Lower leg skin (tissue), 3 donors: ENCODE data around the gene C1orf226.

Source experiments
- CTCF ChIP-seq, 3 donors: fragments of 450-650 bp; IDR thresholded peaks; one replicate each; pipeline ENCODE4 v1.5.1; 2016; ENCODE audit warnings: antibody characterized with exemption in 3 of 3, mild to moderate bottlenecking in 3 of 3, moderate library complexity in 2 of 3
- POLR2A ChIP-seq, 2 donors: fragments of 450-650 bp; IDR thresholded peaks; one replicate each; pipeline ENCODE4 v1.6.1; 2016 to 2017; ENCODE audit warnings: antibody characterized with exemption in 2 of 2, mild to moderate bottlenecking in 1 of 2, moderate library complexity in 1 of 2

GRCh38 chr1:162397943-162398560, 16.5 kb downstream of the C1orf226 start:
- no peak for TF ChIP-seq POLR2A (IDR thresholded peaks at IDR 0.05)
- no peak for TF ChIP-seq CTCF (IDR thresholded peaks at IDR 0.05)
